OCI-LY3 (cell line): ENCODE data around the gene AIDA.

Experiments used
- H2AFZ ChIP-seq: fragments of 200-600, 300-600 bp; shearing (Covaris generic); 2 replicates; pipeline ENCODE4 v1.6.0; 2014; ENCODE audit warnings: antibody characterized with exemption, low read depth, low read length
- H3K27ac ChIP-seq: fragments of 200-600, 300-600 bp; sonication (generic); 2 replicates; pipeline ENCODE4 v1.5.1; 2014; ENCODE audit warnings: mild to moderate bottlenecking, low read length, moderate library complexity, mixed read lengths
- H3K27me3 ChIP-seq: fragments of 200-600, 300-600 bp; sonication (generic); 2 replicates; pipeline ENCODE4 v1.6.1; 2014; ENCODE audit warnings: low read depth, low read length, mixed read lengths
- H3K36me3 ChIP-seq: fragments of 200-600, 300-600 bp; sonication (generic); replicated peaks from 2 replicates; pipeline ENCODE3; 2014; ENCODE audit warnings: low read depth, low read length, mixed read lengths
- H3K4me1 ChIP-seq: fragments of 300-600, 200-600 bp; sonication (generic); 2 replicates; pipeline ENCODE4 v1.6.1; 2014; ENCODE audit warnings: low read length, mixed read lengths
- H3K4me2 ChIP-seq: fragments of 200-600, 300-600 bp; sonication (generic); 2 replicates; pipeline ENCODE4 v1.6.1; 2014; ENCODE audit warnings: low read length, mixed read lengths
- H3K4me3 ChIP-seq: fragments of 300-600, 200-600 bp; sonication (generic); 2 replicates; pipeline ENCODE4 v1.5.1; 2014; ENCODE audit warnings: antibody characterized with exemption, mild to moderate bottlenecking, low read length, moderate library complexity
- H3K79me2 ChIP-seq: fragments of 300-600, 200-600 bp; shearing (Covaris generic); 2 replicates; pipeline ENCODE4 v1.6.1; 2014; ENCODE audit warnings: mild to moderate bottlenecking, low read length, mixed read lengths
- H3K9ac ChIP-seq: fragments of 300-600, 200-600 bp; shearing (Covaris generic); 2 replicates; pipeline ENCODE4 v1.6.0; 2014; ENCODE audit warnings: mild to moderate bottlenecking, low read length, moderate library complexity
- H3K9me3 ChIP-seq: fragments of 200-600, 300-600 bp; shearing (Covaris generic); 2 replicates; pipeline ENCODE4 v1.6.1; 2014; ENCODE audit warnings: low read length, mixed read lengths; ENCODE audit not compliant: insufficient read depth
- H4K20me1 ChIP-seq: fragments of 200-600, 300-600 bp; sonication (generic); 2 replicates; pipeline ENCODE4 v1.6.1; 2016; ENCODE audit warnings: low read length, mixed read lengths; ENCODE audit not compliant: insufficient read depth
- CTCF ChIP-seq: fragments of 200-600, 300-600 bp; sonication (generic); IDR thresholded peaks from 2 replicates; pipeline ENCODE4 v1.5.1; 2014; ENCODE audit warnings: antibody characterized with exemption, low read length, low read depth
- EZH2phosphoT487 ChIP-seq: fragments of 200-600 bp; shearing (Covaris generic); IDR thresholded peaks from 2 replicates; pipeline ENCODE4 v1.6.1; 2018; ENCODE audit warnings: antibody characterized with exemption, mixed run types, low read depth

Gene AIDA

DNA sequence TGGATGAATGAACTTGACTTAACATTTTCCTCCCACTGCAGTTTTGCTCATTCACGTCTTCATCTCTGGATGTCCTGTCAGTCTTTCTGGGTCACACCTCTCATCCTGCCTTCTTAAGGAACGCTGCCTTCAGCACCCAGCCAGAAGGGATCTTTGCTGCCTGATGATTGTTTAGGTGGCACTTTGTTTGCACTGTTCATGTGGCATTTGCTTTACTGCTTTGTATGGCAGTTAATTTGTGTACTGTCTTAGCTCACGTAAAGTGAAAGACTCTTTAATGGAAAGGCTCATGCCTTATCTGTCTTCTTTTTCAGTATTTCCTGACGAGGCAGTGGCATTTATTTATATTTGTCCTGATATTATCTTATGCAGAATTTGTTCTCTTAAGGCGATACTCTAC lies 89.5 kb downstream of the AIDA start:
- peaks cover 29% of the 10 kb centered on the region for H3K36me3 ChIP-seq
- peaks cover 5% of the 10 kb centered on the region; the same call in 1 of the 2 replicates for H4K20me1 ChIP-seq
- no peak overlapping the region for H3K9ac ChIP-seq
- H3K9me3 ChIP-seq: no peaks in the 10 kb centered on the region
- H3K4me1 ChIP-seq: peaks cover 24% of the 10 kb centered on the region
- H3K4me2 ChIP-seq: no peak overlapping the region
- peaks cover 25% of the 10 kb centered on the region for H3K79me2 ChIP-seq
- no peaks in the 10 kb centered on the region for H3K27me3 ChIP-seq
- H3K27ac ChIP-seq: no peak overlapping the region
- H2AFZ ChIP-seq: no peak overlapping the region
- no peak overlapping the region for H3K4me3 ChIP-seq
- TF ChIP-seq EZH2phosphoT487 (no peak), CTCF (no peak)

DNA sequence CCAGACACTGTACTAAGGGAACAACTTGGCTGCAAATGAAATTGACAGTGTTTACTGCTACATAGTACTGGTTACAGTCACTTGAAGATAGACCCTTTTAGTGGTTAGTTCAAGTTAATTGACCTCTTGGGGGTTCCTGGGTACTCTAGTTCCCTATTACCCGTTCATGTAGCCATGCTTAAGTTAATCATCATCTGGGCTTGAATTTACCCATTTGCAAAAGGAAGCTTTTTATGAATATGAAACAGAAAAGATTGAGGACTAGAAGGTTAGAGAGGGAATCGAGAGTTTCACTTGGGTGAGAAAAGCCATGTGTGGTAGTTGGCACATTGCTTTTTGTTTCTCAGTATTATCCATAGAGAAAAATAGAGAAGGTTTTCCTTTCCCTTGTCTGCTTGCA lies 91.7 kb downstream of the AIDA start:
- H3K27me3 ChIP-seq: no peaks in the 10 kb centered on the region
- H3K4me1 ChIP-seq: peaks cover 32% of the 10 kb centered on the region
- peak overlapping the region; percentile 5; the same call in 1 of the 2 replicates for H3K4me2 ChIP-seq
- peaks cover 25% of the 10 kb centered on the region for H3K79me2 ChIP-seq
- H3K9ac ChIP-seq: no peak overlapping the region
- no peak overlapping the region for H3K27ac ChIP-seq
- no peak for TF ChIP-seq EZH2phosphoT487
- TF ChIP-seq CTCF: no peak
- H4K20me1 ChIP-seq: peaks cover 5% of the 10 kb centered on the region; the same call in 1 of the 2 replicates
- H3K4me3 ChIP-seq: no peak overlapping the region
- no peak overlapping the region for H2AFZ ChIP-seq
- peaks cover 18% of the 10 kb centered on the region for H3K36me3 ChIP-seq
- no peaks in the 10 kb centered on the region for H3K9me3 ChIP-seq

DNA sequence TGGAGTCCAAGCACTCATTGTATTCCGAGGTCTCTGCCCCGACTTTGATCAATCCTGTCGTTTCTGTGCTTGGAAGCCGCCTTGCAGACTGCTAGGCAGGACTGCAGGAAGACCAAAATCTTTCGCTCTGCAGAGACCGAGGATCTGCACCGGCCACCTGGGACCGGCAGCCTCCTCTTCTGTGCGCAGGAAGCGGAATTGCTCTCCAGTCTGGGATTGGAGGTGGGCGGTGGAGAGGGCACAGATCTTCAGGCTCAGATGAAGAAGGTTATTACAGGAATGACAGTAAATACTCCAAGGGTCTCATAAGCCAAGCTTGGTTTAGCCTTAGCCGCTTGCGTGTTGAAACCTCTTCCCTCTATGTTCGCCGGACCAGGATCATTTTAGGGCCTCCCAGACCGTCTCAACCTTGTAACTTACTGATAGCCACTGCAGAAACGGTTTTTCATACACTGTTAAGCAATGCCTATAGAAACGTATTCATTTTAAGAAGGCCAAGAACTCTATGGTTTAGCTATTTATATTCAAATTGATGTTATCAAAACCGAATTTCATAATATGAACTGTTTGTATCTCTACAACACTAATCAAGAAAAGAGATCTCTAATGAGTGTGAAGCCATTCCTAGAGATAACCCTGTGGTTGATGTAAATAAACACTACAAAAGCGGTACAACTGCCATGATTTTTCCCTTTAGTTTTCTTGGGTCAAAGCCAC lies 93.3 kb downstream of the AIDA start:
- H3K9ac ChIP-seq: peak overlapping the region; percentile 86
- TF ChIP-seq EZH2phosphoT487 (no peak), CTCF (no peak)
- H3K4me3 ChIP-seq: peak overlapping the region; percentile 94
- no peak overlapping the region for H3K27ac ChIP-seq
- no peaks in the 10 kb centered on the region for H3K9me3 ChIP-seq
- peaks cover 17% of the 10 kb centered on the region for H3K36me3 ChIP-seq
- H3K4me2 ChIP-seq: peak overlapping the region; percentile 85
- H3K79me2 ChIP-seq: peaks cover 25% of the 10 kb centered on the region
- H3K4me1 ChIP-seq: peaks cover 32% of the 10 kb centered on the region
- no peaks in the 10 kb centered on the region for H3K27me3 ChIP-seq
- H2AFZ ChIP-seq: no peak overlapping the region
- peaks cover 5% of the 10 kb centered on the region; the same call in 1 of the 2 replicates for H4K20me1 ChIP-seq
